ENCODE data around the gene SURF6. TPM values are rescaled to one million over a fixed set of nuclear protein-coding genes. Genes with fewer than 3 reads are reported as not detected.
"Not testable (repeated sequence)": the region's sequence is repeated elsewhere in the genome, so short reads cannot be mapped to it uniquely, and the experiment has no call there.

The SURF6 gene
- total and polyA plus RNA-seq, 2 experiments from 2014 or later: 17.6 to 27.6 TPM

DNA sequence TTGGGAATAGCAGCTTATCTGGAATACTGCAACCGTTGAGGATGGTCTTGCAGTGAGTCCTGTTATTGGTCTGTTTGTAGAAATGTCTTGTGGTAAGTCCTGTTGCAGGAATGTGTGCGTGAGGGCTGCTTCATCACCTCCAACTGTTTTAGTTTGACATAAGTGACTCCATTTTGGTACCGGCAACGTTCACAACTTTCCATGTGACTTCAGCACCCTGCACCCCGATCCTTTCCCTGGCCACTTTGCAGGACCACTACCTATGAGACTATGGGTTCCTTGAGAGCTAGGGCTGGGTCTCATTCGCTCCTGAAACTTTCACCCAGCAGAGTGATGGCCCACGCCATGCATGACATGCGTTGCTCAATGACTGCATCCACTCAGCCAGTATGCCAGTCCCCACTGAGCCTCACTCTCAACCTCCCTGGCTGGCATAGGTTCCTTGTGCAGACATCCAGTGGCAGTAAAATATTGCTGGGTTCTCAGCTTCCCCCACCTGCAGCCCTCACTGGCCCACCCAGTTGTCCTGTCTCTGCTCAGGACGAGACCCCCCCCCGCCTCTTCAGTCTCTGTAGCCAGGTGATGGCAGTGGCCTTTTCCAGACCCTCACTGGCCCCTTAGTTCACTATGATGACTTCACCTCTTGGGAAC is 8.0 kb downstream of the SURF6 start (continued):
- TF ChIP-seq CTCF (conservative IDR thresholded peaks at IDR 0.05; ENCODE audit: low read depth in 2 of 2): no peak
- TF ChIP-seq POLR2AphosphoS5 (IDR thresholded peaks at IDR 0.05; ENCODE audit: low read depth): no peak
- no peak for TF ChIP-seq EZH2 (IDR thresholded peaks at IDR 0.05; ENCODE audit: low read depth, unreplicated experiment)
- TF ChIP-seq, protein P1, sequence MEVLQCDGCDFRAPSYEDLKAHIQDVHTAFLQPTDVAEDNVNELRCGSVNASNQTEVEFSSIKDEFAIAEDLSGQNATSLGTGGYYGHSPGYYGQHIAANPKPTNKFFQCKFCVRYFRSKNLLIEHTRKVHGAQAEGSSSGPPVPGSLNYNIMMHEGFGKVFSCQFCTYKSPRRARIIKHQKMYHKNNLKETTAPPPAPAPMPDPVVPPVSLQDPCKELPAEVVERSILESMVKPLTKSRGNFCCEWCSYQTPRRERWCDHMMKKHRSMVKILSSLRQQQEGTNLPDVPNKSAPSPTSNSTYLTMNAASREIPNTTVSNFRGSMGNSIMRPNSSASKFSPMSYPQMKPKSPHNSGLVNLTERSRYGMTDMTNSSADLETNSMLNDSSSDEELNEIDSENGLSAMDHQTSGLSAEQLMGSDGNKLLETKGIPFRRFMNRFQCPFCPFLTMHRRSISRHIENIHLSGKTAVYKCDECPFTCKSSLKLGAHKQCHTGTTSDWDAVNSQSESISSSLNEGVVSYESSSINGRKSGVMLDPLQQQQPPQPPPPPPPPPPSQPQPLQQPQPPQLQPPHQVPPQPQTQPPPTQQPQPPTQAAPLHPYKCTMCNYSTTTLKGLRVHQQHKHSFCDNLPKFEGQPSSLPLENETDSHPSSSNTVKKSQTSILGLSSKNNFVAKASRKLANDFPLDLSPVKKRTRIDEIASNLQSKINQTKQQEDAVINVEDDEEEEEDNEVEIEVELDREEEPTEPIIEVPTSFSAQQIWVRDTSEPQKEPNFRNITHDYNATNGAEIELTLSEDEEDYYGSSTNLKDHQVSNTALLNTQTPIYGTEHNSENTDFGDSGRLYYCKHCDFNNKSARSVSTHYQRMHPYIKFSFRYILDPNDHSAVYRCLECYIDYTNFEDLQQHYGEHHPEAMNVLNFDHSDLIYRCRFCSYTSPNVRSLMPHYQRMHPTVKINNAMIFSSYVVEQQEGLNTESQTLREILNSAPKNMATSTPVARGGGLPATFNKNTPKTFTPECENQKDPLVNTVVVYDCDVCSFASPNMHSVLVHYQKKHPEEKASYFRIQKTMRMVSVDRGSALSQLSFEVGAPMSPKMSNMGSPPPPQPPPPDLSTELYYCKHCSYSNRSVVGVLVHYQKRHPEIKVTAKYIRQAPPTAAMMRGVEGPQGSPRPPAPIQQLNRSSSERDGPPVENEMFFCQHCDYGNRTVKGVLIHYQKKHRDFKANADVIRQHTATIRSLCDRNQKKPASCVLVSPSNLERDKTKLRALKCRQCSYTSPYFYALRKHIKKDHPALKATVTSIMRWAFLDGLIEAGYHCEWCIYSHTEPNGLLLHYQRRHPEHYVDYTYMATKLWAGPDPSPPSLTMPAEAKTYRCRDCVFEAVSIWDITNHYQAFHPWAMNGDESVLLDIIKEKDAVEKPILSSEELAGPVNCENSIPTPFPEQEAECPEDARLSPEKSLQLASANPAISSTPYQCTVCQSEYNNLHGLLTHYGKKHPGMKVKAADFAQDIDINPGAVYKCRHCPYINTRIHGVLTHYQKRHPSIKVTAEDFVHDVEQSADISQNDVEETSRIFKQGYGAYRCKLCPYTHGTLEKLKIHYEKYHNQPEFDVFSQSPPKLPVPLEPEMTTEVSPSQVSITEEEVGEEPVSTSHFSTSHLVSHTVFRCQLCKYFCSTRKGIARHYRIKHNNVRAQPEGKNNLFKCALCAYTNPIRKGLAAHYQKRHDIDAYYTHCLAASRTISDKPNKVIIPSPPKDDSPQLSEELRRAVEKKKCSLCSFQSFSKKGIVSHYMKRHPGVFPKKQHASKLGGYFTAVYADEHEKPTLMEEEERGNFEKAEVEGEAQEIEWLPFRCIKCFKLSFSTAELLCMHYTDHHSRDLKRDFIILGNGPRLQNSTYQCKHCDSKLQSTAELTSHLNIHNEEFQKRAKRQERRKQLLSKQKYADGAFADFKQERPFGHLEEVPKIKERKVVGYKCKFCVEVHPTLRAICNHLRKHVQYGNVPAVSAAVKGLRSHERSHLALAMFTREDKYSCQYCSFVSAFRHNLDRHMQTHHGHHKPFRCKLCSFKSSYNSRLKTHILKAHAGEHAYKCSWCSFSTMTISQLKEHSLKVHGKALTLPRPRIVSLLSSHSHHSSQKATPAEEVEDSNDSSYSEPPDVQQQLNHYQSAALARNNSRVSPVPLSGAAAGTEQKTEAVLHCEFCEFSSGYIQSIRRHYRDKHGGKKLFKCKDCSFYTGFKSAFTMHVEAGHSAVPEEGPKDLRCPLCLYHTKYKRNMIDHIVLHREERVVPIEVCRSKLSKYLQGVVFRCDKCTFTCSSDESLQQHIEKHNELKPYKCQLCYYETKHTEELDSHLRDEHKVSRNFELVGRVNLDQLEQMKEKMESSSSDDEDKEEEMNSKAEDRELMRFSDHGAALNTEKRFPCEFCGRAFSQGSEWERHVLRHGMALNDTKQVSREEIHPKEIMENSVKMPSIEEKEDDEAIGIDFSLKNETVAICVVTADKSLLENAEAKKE (CRISPR knock-in tag; IDR thresholded peaks at IDR 0.05): no peak
- TF ChIP-seq NANOG (IDR thresholded peaks at IDR 0.05; ENCODE audit: borderline replicate concordance): no peak
- no peak for TF ChIP-seq ZNF114 (CRISPR knock-in tag; IDR thresholded peaks at IDR 0.05)
- no peak for TF ChIP-seq CREB1 (CRISPR knock-in tag; IDR thresholded peaks at IDR 0.05; ENCODE audit: low read depth)

GRCh38 chr9:133327021-133327420 is 9.0 kb downstream of the SURF6 start:
- not testable (repeated sequence) for H3K9me2 ChIP-seq (ENCODE audit: insufficient read depth); H3K27ac Mint-ChIP-seq; H3K4me1 ChIP-seq (ENCODE audit: insufficient read depth); H4K20me1 ChIP-seq (replicated peaks; ENCODE audit: insufficient read depth); H3K79me2 ChIP-seq (replicated peaks; ENCODE audit: insufficient read depth); H3F3A ChIP-seq (replicated peaks; ENCODE audit: low read depth); H3K4me1 Mint-ChIP-seq; H3K4me2 ChIP-seq; DNase-seq (ENCODE audit: low spot score); H3K36me3 ChIP-seq (ENCODE audit: insufficient read depth); H2AFZ ChIP-seq; ATAC-seq; H3K4me3 ChIP-seq; H3K27me3 ChIP-seq (ENCODE audit: insufficient read depth); H3K4me3 Mint-ChIP-seq; H3K27ac ChIP-seq (ENCODE audit: low read depth)
- Mint-ChIP-seq H3K36me3 (ENCODE audit: low read depth) (peaks cover 36% of the 10 kb centered on the region), H3K27me3 (ENCODE audit: insufficient read depth, low read depth, poor library complexity) (peaks cover 16% of the 10 kb centered on the region), H3K9me3 (peaks cover 31% of the 10 kb centered on the region)
